M059J (cell line): Measurements from ENCODE around the gene MYO1D. TPM values are rescaled to one million over a fixed set of nuclear protein-coding genes. Genes with fewer than 3 reads are reported as not detected.

Experiments used
- DNase-seq: peaks from one replicate; pipeline ENCODE4 v3.0.0-alpha.2; 2012; ENCODE audit warnings: low read depth
- total RNA-seq: library from RNA; depleted of rRNA; stranded (reverse); fragments of >200 nt; shearing (Covaris generic); gene quantifications from 2 replicates; pipeline ENCODE4 v1.2.3, GENCODE V29; 2014

The MYO1D gene
- total RNA-seq, 1 experiment from 2014 or later, result 1.8 TPM

DNA sequence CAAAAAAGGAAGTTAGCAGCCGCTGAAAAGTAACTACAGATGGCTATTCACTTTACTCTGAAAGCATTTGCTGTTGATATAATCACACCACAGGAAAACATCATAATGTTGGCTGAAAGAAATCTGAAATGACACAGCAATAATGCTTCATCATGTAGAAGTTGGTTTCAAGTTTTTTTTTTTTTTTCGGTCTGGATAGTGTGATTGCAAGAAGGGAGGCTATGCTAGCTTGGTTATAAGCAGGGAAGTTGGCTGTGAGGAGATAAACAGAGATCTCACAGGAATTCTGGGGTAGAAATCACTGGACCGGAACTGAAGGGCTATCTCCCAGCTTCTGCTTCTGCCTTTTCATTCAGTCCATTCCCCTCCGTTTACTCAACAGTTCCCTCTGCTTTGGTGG, 57.9 kb downstream of the MYO1D start:
- DNase-seq, result no peak

DNA sequence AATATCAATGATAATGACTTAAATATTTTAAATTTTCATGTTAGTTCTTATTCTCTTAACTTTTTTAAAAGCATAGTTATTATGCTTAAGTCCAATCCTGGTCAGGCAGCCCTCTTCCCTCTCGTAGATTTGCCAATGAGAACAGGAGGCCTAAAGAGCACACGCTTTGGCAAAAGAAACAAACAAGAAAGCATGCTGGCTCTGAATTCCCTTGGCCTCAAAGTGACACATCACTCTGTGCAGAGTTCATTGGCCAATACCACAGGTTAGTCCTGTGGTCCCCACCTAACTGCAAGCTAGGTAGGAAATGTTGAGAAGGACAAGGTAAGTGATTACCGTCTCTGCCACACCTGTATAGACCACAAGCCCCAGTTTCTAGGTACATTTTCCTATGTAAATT, 61.5 kb downstream of the MYO1D start:
- DNase-seq, result no peak

DNA sequence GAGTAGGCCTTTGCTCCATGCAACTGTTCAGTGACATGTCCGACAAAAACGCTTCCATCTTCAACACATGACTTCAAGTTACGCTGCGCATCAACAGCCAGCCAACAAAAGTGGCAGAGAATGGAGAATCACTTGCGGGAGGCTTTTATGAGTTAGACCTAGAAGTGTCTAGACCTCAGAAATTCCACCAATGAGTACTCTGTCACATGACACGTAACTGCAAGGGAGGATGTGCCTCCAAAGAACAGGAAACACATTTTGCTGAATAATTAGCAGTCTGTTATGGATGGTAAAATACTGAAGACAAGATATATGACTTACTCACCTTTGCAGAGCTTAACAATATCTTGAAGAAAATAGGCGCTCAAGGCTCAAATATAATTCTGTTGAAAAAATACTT, 62.1 kb downstream of the MYO1D start:
- DNase-seq, result no peak

DNA sequence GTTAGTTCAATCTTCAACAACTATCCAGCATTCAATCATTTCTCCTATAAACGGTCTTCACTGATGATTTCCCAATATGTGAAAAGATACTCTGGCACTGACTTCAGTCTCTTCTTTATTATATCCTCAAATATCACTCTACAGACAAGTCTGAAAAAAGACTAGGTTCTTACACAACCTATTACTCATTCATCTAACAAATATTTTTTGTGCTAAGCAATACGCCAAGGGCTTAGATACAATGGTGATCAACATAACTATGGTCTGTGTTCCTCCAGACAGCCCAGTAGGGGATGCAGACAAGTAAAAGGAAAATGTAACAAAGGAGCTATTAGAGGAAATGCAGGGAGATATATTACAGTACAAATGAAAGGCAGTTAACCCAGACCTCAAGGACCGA, 63.9 kb downstream of the MYO1D start:
- no peak for DNase-seq

DNA sequence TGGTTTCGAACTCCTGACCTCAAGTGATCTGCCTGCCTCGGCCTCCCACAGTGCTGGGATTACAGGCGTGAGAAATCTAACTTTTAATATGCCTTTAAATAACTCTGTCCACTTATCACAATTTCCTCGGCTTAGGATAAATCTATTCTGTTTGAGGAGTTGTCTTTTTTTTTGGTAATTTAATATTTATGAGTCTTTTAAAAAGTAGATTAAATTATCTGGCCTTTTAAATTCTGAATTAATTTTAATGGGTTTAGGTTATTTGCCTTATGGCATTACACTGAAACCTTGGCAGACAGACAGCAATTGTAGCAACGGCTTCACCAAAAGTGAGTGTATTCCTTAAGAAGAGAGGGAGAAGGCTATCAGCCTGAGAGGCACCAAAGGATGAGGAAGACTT, 66.2 kb downstream of the MYO1D start:
- DNase-seq, result no peak

DNA sequence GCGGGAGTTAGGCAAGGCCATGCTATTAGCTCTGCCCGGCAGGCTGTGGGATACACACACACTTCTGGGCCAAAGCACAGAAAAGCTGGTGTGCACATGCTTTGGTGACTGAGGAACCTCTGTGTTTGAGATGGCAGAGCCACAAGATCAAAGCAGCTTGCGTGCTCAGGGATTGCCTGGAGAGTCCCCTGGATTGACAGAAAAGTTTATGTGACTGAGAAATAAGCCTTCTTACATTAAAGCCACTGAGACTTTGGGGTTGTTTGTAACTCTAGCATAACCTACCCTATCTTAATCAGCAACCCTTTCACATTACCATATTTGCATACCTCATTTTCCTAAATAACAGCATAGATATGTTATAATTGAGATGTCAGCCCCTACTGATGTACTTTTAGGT, 69.3 kb downstream of the MYO1D start:
- no peak for DNase-seq

DNA sequence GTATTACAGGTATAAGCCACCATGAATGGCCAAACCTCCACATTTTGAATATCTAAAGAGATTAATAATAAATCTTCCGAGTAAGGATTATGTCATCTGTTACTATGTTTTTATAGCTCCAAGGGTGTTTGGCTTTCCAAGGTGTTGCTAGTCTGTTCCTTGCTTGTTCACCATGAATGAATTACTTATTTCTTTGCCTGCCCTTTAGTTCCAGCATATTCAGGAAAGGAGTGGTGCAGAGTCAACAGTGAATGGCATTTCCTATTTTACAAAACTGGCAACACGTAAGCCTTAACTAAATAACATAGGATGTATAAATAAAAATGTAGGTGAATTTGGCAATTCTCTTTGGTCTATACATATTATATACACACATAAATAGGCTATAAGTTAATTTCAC, 70.3 kb downstream of the MYO1D start:
- DNase-seq, result no peak

DNA sequence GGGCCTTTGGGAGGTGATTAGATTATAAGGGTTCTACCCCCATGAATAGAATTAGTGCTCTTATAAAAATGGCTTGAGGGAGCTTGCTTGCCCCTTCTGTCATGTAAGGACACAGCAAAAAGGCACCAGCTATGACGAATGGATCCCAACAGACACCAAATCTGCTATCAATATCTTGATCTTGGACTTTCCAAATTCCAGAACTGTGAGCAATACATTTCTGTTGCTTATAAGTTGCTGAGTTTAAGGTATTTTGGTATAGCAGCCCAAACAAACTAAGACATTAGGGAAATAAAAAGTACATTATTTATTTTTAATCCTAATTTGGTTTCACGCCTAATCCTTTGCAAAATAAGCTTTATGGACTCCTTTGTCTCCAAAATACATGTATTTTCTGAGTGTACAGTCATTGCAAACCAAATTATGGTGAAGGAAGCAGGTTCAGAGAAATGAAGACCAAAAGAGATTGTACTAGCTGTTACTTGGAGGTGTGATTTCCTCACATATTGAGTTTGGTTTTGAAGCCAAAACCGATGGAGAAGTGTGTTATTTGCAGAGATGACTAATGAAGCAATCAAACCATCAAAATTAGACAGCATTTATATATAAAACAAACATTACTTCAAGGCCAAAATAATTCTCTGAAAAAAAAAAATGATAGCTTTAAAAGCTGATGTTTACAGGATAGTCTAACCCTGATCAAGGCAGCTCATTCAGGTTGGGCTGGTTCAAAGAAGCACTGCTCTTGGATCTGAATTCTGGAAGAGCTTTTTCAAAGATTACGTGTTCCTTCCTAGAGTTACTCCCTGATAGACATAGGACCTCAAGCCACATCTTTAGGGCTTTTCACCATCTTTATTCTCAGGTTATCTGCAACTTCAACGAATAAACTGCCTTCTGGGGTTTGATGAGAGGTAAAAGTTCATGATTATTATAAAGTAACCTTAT, 71.6 kb downstream of the MYO1D start:
- DNase-seq, result peak; percentile 0

DNA sequence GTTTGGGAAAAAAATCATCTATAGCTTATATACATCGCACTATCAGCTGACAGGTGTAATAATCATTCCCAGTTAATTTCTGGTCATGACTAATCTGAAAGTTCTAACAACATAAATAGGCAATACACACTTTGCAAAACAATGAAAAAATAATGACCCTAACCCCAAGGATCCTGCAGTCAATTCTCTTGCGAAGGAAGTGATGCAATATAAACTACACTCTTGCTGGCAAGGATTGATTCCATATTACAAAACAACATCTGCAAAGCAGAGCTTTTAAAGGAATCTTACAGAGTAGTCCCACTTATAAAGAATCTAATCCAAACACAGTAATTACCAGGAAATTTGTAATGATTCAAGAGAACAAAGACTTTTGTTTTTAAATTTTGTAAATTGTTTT, 73.4 kb downstream of the MYO1D start:
- DNase-seq, result no peak

DNA sequence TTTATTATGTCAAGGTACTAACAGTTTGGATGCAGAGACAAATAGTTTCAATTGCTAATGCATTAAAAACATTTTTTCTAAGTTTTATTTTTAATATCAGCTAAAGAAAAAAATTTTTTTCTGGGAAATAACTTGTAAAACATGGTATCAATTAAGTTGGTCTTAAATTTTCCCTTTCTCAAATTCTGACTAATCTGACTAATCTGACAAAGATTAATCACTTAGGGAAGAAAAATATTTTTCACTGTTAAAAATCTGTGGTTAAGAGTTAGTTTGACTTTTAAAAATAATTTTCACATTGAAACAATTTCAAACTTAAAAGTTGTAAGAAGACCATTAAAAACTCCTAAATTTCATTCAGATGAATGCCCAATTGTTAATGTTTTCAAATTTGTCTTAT, 74.6 kb downstream of the MYO1D start:
- DNase-seq, result no peak

DNA sequence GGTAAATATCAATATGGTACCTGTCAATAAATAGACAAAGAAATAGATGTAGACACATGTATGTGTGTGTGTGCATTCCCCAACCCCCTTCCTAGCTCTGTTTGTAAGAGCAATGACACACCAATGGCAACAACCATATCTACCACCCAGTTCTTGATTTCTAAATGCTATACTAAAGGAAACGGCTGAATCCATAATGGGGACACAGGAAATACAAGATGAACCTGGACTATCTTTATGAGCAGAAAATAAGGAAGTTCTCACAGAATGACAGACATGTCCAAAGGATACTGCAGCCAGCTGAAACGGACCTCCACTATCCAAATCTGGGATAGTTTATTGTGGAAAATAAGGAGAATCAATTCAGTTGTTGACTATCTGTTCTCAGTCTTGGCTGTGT, 75.3 kb downstream of the MYO1D start:
- DNase-seq, result no peak

DNA sequence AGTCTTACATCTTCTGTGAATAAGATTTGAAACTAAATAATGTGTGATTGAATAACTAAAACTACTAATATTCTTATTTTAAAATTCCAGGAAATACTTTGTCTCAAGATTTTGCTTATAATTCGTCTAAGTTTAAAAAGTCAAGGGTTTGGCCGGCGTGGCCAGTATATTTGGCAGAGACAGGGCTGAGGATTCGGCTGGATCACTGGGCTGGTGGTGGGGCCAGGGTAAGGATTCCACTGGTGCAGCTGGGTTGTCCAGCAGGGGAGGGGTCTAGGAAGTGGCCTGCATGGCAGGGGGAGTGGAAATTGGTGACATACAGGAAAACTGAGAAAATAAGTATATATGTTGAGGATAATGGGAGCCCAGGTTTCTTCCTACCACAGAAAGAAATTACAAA, 75.7 kb downstream of the MYO1D start:
- no peak for DNase-seq

DNA sequence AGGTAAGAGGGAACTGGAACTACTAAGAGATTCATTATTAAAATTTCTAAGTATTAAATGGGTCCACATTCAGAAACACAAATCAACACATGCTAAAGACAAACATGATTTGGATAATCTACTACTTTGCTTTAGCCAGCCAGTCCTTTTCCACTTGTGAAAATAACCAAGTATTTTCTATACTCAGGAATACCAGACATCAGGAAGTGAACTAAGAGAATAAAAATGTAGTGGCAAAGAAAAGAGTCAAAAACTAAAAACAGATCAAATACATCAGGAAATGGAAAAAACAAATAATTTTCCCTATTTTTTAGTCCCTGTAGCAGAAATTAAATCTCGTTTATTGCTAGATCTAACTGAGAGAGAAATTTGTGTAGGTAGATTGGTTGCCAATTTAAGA, 78.0 kb downstream of the MYO1D start:
- no peak for DNase-seq

DNA sequence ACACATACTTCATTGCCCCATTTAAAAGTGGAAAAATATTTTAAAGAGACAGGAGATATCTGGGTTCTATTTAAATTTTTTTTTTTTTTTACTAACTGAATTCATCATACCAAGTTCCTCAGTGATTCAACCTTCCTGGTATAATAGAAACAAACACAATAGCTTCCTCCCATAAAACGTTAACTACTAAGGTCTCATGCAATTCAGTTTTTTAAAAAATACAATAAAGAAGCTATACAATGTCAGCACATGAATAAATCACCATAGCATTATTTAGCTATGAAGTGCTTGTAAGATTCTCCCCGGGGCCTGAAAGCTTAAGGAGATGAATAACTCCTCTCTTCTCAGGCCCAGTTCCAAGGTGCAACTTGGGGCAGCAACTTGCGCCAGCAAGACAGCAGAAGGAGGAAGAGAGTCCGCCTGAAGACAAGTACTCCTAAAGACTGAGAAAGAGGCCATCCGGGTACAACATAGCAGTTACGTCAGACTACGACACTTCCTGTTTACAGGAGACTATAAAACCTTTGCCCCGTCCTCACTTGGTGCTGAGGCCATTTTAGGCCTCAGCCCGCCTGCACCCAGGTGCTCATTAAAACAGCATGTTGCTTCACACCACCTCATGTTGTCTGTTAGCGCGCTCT, 81.5 kb downstream of the MYO1D start:
- no peak for DNase-seq

DNA sequence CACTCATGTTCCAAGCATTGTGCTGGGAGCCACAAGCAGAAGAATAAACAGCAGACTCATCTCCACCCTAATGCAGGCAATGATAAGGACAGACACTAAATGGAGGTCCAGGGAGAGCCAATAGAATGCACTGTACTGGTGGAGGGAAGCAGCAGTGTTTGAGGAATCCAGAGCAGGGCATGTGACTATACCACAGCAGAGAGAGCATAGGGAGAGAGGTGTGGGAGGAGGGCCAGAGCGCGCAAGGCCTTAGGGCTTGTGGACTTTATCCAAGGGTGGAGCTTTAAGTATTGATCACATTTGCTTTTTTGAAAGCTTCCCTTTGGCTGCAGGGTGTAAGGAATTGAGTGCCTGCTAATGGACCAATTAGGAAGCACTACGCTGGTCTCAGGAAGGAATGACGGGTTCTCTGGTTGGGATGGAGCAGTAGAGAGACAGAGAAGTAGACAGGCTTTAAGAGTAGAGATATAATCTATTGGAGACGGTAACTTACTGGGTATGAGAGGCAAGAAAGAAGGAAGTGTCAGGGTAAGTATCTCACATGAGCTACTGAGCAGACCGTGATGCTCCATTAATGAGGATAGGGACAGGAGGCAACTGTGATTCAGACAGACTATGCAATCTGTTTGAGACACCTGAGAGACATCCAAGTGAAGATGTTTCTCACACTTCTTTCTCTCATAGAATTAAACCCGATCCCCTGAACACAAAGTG, 82.2 kb downstream of the MYO1D start:
- no peak for DNase-seq

DNA sequence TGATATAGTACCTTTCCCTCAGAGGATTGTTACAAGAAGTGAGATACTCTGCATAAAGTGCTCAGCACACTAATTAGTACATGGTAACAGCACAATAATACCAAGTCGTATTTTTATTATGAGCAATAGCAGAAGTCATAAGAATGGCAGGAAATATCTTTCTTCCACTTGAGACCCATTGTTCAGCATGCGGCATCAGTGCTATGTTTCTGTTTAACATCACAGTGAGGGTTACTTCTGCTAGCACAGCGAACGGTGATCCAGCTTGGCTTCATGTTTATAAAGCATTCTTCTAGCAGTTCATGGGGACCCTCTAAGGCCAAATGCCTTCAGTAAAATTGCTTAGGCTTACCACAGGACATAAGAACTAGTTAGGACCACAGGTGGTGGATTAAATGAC, 83.1 kb downstream of the MYO1D start:
- no peak for DNase-seq

DNA sequence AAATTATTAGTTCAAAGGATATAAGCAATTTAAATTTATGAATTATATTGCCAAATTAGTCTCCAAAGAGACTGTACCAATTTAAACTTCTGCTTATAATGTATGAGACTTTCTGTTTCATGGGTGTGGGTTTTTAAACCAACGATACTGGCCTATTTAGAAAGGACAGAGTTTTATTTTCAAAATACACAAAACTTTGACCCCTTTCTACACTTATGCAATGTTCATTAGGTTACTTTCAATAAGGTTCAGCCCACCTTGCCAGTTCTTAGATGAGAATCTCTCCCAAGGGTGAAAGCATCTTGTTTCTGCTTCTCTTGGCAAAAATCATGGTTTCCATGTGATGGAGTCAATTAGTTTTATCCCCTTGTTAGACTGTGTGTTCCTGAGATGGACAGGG, 84.7 kb downstream of the MYO1D start:
- DNase-seq, result no peak

DNA sequence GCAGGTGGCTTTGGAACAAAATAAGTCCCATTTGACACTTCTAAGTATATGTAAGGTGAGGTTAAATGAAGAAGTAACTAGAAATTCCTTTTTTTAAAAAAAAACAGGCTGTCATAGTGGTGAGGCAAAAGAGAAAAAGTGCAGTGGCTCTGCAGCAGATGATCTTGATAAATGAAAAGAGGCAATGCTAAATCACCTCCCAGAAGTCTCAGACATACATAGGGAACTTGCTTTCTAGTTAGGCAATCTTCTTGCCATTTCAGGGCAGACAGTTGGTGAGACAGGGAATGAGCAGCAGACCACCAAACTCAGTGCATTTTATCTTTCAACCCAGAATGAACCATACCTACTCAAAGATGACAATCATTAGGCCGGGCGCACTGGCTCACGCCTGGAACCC, 90.8 kb downstream of the MYO1D start:
- DNase-seq, result no peak

DNA sequence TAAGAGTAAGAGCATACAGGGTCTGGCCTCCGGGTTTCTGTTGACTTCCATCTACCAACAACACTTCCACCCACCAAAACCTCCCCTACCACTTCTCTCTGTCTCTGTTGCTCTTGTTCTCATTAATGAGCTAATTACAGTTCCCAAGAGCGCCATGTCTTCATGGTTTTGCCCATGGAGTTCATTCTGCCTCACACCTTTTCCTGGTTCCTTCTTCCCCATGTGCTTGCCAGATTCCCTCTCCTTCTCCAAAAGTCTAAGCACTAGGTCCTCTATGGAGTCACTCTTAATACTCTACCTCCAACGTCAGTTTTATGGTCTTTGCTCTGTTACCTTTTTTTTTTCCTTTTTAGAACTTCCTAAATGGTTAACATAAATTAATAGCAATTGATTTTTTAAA, 92.8 kb downstream of the MYO1D start:
- DNase-seq, result no peak

DNA sequence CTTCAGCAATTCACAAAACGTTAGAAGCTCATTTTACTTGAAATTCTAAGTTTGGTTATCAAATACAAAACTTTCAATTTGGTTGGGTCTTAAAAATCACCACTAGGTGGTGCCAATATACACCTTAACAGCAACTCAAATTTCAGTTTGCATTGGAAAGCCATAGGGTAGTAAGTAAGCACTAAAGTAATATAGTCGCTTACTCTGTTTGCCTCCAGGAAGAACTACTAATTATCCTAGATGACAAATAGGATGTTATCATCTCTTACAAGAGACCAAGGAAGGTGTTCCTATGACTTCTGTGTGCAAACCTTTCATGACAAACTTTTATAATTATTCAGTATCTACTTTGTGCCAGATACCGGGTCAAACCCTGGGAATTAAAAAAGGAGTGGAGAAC, 93.3 kb downstream of the MYO1D start:
- DNase-seq, result peak; percentile 36

DNA sequence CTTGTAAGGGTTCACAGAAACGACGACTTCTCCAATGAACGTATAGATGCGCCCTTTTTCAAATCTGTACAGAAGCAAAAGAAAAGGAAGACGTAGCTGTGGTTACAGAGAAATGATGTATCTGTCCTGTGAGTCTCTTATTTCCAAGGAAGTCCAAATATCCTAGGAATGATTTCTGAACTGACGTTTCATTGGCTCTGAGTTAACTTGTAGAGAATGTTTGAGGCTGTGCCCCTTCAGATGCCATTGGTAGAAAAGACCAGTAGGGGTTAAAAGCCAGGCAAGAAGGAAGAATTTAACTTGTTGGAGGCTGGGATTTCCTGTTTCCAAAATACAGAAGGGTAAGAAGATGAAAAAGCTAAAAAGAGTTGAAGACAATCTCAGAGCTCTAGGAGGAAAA, 96.2 kb downstream of the MYO1D start:
- DNase-seq, result no peak

DNA sequence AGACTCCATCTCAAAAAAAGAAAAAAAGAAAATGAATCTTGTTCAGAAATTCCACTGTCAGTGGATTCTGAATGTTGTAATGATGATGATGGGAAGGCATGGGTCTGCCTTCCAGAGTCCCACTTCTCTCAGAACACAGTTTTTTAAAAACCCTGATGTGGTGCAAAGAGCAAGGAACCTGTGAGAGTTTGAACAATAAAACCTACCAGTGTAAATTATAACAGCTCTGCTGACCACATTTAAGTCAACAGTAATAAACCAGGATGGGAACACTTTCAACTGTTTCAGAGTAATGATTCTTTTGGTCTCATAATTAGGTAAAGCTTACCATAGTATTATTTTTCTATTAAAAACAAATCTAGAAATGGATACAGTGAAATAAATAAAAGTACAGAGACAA, 99.0 kb downstream of the MYO1D start:
- no peak for DNase-seq

DNA sequence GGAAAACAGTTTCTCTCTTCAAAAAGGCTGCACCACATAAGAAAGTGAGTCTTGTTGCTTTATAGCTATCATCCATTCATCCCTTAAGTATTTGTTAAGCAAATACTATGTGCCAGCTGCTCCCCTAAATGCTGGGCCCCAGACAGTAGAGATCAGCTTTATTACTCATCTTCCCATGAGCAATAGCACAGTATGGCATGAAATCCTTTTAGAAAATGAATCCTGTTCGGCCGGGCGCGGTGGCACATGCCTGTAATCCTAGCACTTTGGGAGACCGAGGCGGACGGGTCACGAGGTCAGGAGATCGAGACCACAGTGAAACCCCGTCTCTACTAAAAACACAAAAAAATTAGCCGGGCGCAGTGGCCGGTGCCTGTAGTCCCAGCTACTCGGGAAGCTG, 99.5 kb downstream of the MYO1D start:
- DNase-seq, result no peak
